Endothelial cell of umbilical vein (primary cell): ENCODE results near the gene SRGN.

Experiments used
- CTCF ChIP-seq, 2 donors: IDR thresholded peaks; 1 replicate in 1 of 2; 2 replicates in 1 of 2; pipeline ENCODE4 v1.5.1; 2011; ENCODE audit warnings: low read length in 2 of 2, mild to moderate bottlenecking in 2 of 2, moderate library complexity in 2 of 2, control low read depth in 1 of 2, inconsistent platforms in 1 of 2, low read depth in 1 of 2; ENCODE audit not compliant: insufficient read depth in 1 of 2; ENCODE audit errors: extremely low read depth in 1 of 2
- EZH2 ChIP-seq: IDR thresholded peaks from 2 replicates; pipeline ENCODE4 v1.6.1; 2012; ENCODE audit warnings: borderline replicate concordance, low read depth, mild to moderate bottlenecking, moderate library complexity, low read length, inconsistent platforms; ENCODE audit not compliant: severe bottlenecking
- JUN ChIP-seq: IDR thresholded peaks from 2 replicates; pipeline ENCODE4 v1.6.1; 2011; ENCODE audit warnings: borderline replicate concordance, low read depth; ENCODE audit not compliant: insufficient read length, insufficient read depth
- MAX ChIP-seq: IDR thresholded peaks from 2 replicates; pipeline ENCODE4 v1.6.1; 2011; ENCODE audit not compliant: insufficient read depth, insufficient read length
- MYC ChIP-seq: IDR thresholded peaks from one replicate; pipeline ENCODE4 v1.6.1; 2011; ENCODE audit warnings: mild to moderate bottlenecking, low read depth, low read length
- POLR2A ChIP-seq: IDR thresholded peaks from 2 replicates; pipeline ENCODE4 v1.6.1; 2012; ENCODE audit warnings: low read depth, mild to moderate bottlenecking, control low read depth, low read length

- TF ChIP-seq CTCF (IDR thresholded peaks at IDR 0.05; ENCODE audit: extremely low read depth in 1 of 2, insufficient read depth in 1 of 2, low read depth in 1 of 2, low read length in 2 of 2) (no peak), MYC (no peak), POLR2A (no peak), EZH2 (no peak), MAX (no peak), JUN (no peak)
Measured at GRCh38 chr10:69093933-69094332, 6.0 kb downstream of the SRGN start.
